ENCODE results near the gene BAG3.
"Not testable (repeated sequence)": the region's sequence is repeated elsewhere in the genome, so short reads cannot be mapped to it uniquely, and the experiment has no call there.

Gene BAG3

DNA sequence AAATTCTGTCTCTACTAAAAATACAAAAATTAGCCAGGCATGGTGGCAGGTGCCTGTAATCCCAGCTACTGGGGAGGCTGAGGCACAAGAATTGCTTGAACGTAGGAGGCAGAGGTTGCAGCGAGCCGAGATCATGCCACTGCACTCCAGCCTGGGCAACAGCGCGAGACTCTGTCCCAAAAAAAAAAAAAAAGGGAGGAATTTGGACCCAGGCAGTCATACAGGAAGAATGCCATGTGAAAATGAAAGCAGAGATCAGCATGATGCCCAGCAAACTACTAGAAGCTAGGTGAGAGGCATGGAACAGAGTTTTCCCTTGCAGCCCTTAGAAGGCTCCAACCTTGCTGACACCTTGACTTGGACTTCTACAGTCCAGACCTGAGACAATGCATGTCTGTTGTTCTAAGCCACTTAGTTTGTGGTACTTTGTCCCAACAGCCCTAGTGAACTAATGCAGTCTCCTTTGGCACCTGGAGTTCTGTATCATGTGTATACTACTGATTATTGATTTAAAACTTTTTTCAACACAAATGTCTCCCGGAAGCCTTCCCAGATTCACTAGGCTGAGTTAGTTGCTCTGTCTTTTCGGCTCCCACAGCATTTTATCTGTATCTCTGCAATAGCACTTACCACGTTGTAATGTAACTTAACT lies 10.2 kb upstream of the BAG3 start:
- no peak for DNase-seq (ENCODE audit: low read depth)

DNA sequence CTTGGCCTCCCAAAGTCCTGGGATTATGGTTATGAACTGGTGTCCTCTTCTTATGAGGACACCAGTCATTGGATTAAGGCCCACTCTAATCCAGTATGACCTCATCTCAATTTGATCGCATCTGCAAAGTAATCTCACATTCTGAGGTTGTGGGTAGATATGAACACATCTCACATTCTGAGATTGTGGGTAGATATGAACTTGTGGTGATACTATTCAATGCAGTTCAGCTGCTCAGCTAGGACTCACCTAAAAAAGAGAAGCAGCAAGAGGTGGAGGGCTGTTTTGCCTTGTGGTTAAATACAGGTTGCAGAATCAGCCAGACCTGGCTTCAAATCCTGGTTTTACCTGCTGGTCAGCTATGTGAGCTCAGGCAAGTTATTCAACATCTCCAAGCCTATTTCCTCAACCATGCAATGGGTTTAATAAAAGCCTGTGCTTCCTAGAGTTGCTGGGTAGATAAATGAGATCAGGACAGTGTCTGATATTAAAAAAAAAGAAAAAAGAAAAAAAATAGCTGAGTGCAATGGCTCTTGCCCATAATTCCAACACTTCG lies 8.5 kb upstream of the BAG3 start:
- DNase-seq (ENCODE audit: low read depth): no peak

DNA sequence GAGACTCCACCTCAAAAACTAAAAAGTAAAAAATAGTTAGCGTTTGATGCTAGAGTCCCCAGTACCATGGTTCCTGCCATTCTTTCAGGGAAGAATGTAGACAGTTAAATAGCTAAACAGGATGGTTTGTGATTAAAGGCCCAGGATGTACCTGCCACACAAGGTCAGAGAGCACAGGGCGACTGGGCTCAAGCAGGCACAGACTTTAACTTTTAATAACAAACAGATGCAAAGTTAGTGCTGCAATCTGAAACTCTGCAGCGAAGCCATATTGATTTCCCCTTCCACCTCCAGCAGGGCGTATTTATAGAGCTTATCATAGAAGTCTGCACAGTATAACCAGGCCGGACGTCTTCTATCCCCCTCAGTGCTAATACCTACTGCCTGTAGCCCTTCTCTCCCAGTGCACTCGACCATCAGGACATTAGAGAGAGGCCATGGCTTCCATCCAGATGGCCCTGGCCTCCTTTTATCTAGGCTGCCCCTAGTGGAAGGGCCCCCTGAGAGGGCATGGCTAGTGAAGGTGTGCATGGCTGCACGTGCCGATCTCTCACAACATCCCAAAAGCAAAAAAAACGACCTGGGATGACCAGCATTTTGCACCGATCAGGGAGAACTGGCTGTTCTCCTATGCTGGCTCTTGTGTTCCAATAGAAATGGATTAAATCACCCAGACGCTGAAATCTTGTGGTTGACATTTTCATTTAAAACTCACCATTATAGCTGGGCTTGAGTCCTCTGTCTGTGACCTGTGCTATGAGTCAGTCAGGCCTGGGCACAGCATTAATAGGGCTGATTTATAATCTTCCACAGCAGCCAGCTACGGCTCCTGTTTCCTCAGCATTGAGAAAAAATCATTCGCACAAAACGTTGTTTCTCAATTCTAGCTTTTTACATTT lies 7.6 kb upstream of the BAG3 start:
- peak; percentile 85 for DNase-seq (ENCODE audit: low read depth)

DNA sequence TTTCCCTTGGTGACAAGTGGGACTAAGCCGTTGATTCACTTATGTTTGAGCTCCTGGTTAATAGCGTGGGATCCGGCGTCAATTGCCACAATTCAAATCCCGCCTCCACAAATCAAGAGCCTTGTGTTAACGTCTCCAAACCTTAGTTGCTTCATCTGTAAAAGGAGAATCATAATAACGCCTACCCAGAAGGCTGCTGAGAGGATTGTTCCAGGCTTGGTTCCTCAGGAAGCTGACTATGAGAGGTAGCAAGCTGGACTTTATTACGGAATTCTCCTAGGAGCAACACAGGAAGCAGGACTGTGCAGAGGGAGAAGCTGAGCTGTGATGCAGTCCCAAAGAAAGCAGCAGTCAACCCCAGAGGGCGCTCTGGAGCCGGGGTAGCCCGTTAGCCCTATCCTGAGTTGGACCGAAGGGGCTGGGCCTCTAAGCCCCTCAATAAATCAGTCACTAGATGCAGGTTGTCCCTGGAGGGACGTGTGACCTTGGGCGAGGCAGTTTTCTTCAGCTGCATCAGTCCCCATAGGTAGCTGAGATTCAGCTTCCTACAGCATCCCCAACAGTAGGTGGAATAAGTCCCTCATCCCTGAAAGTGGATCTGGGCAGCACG lies 6.9 kb upstream of the BAG3 start:
- DNase-seq (ENCODE audit: low read depth): no peak

DNA sequence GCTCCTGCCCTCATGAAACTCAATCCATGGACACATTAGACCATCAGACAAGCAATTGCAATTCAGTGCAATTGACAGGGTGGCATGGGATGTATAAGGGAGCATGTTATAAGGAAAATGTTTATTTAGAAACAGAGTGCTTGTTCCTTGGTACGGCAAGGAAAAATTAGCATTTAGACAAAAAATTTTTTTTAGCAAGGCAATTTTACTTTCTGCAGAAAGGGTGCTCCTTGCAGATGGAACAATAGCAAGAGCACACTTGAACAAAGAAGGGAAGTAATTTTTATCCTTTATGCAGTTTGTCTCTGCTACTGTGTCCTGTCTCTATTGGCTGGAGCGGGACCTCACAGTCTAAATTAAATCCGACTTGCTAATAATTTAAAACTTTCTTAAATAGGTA lies 6.2 kb upstream of the BAG3 start:
- DNase-seq (ENCODE audit: low read depth): no peak

DNA sequence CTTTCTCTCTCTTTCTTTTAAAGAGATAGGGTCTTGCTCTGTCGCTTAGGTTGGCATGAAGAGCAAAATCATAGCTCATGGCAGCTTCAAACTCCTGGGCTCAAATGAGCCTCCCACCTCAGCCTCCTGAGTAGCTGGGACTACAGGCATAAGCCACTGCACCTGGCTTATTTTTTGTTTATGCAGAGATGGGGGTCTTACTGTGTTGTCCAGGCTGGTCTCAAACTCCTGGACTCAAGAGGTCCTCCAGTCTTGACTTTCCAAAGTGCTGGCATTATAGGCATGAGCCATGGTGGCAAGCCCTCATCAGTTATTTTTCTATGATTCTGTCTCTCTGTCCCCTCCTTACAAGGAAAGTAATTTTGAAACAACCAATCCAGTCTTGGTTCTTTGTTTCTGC lies 1.1 kb upstream of the BAG3 start:
- DNase-seq (ENCODE audit: low read depth): no peak

DNA sequence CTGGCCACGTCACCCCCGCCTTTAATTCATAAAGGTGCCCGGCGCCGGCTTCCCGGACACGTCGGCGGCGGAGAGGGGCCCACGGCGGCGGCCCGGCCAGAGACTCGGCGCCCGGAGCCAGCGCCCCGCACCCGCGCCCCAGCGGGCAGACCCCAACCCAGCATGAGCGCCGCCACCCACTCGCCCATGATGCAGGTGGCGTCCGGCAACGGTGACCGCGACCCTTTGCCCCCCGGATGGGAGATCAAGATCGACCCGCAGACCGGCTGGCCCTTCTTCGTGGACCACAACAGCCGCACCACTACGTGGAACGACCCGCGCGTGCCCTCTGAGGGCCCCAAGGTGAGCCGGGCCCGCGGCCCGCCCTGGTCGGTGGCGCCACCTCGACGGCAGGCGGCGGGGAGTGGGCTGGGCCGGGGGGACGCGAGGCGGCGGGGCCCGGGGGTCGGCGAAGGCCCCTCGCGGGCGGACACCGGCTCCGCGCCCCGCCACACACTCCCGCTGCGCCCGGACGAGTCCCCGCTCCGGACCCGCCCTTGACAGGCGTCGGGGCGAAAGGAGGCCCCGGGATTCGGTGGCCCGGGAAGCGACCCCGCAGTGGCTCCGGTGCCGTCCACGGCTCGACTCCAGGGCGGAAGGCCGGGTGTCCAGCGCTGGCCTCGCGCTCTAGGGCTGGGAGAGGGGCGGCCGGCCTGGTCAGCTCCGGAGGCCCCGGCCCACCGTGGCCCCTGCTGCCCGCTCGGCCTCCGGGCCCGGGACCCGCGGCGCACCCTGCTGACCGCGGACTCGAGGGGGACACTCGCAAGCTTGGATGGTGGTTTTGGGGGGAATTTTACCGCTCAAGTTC lies 557 bp downstream of the BAG3 start:
- no peak for DNase-seq (ENCODE audit: low read depth)

DNA sequence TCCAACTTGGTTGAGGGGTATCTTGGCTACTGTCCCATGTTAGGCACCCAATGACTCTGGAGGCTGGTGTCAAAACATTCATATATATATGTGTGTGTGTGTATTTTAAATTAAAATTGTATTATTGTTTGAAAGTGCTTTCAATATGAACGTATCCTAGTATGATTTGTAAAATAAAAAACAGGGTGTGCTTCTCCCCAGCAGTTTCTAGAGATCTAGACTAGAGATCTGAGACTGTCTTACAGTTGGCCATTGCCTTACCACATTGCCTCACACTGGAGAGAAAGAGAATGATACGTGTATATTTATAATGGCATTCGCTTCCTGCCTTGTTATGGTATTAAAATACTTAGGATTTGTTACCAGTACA lies 1.2 kb downstream of the BAG3 start:
- peak; percentile 58 for DNase-seq (ENCODE audit: low read depth)

DNA sequence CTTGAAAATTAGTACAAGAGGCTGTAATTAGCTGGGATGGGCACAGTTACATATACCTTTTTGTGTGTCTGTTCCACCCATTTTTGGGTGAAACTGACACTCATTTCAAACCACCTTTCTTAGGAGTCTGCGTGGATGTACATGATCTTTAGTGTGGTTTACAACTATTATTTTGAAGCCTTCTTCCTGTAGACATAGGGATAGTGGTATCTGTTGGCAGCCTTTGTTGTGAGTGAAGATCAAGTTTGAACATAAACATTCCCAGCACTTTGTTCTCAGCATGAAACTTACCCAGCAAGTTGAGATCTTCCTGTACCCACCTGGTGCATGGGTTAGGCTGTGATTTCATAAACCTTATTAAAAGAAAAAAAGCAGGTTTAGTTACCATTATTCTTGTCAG lies 2.0 kb downstream of the BAG3 start:
- DNase-seq (ENCODE audit: low read depth): no peak

DNA sequence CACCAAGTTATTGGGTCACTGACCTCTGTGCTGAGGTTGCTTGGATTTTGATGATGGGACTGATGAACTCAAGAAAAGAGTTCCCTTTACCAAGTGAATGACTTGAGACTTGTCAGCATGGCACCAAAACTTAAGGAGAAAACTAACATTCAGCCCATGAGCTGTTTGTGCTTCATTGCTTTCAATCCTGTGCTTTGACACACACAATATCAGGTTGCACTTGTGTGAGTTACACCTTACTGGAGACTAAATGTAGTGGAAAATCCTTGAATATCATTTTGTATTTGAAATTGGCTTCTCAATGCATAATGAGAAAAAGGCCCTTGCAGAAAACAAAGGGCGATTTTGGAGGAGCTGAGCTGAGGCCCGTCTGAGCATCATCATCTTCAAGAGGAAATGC lies 2.7 kb downstream of the BAG3 start:
- no peak for DNase-seq (ENCODE audit: low read depth)

DNA sequence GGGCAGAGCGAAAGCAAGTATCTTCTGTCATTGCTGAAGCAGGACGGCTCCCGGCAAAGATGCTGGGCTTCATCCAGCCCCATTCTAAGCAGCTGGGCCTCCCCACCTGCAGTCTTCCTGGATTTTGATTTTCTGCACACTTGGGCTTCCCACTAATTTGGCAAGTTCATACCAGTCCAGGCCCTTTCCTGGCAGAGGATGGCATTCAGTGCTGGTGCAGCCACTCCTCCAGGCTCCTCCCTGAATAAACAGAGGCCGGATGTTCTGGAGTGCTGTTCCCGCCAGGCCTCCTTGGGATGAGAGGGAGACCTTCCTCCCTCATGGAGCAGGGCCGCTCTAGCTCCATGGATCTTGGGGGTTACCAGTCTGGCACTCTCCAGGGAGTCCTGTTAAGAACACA lies 3.4 kb downstream of the BAG3 start:
- no peak for DNase-seq (ENCODE audit: low read depth)

DNA sequence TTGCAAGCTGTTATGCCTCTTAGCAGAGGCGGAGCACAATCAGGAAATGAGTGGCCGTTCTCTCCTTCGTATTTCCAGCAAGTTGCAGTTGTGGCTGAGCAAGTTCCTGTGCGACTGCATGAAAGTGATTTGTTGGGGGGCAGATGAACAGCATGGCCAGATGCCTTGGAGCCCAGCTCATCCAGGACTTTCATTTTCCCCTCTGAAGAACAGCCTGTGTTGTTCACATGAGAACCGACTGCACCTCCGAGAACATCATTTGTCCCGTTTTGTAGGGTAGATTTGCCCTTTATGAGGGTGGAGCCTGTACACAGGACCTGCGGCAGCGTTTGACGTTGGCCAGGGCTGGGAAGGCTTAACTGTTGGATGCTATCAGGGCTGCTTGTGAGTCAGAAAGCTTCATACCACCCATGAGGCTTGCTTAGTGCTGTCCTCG lies 4.4 kb downstream of the BAG3 start:
- DNase-seq (ENCODE audit: low read depth): peak; percentile 54

DNA sequence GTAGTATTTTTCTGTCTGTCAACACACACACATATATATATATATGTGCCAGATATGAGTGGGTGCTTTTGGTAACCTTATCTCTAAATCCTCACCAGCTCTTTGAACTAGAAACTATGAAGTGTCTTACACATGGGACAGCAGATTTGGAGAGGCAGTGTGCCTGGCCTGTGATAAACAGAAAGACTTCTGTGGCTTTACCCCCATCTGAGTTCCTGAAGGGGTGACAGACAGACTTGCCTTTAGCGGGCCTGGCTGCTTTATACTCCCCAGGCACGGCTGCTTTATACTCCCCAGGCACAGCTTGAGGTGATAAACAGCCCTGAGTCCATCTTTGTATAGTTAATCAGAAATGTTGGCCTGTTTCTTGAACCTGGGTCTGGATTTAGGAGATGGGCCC lies 5.6 kb downstream of the BAG3 start:
- DNase-seq (ENCODE audit: low read depth): no peak

DNA sequence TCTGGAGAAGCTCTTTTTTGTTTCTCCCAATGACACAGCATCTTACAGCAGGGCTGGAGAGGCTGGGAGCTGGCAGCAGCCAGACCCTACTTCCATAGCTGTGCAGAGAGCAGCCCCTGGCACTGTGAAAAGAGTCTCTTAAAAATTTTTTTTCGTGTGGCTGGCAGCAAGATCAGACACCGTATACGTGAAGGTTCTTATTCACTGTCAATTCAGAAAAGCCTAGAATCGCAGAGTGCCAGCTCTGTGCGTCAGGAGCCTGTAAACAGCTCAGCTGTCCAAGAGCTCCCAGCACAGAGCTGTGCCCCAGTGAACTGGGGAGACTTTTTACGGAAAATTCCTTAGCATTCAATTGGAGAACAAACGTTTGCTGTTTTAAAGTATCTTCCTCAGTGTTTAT lies 6.5 kb downstream of the BAG3 start:
- no peak for DNase-seq (ENCODE audit: low read depth)

DNA sequence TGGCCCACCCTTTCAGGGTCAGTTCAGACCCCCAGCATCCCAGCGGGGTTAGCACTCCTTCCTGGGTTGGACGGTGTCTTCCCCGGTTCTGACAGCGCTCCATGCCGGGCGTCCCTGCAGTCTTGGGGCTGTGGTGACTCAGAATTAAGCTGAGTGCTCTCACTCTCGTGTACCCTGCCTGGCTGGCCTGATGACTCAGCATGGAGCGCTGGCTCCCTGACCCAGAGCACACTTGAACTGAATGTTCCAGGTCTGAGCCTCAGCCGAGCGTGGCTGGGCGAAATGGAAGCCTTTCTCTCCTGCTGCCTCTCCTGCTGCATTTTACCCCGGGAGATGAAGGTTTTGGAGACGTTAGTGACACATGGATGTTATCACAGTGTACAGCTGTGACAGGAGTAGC lies 7.1 kb downstream of the BAG3 start:
- DNase-seq (ENCODE audit: low read depth): peak; percentile 91

DNA sequence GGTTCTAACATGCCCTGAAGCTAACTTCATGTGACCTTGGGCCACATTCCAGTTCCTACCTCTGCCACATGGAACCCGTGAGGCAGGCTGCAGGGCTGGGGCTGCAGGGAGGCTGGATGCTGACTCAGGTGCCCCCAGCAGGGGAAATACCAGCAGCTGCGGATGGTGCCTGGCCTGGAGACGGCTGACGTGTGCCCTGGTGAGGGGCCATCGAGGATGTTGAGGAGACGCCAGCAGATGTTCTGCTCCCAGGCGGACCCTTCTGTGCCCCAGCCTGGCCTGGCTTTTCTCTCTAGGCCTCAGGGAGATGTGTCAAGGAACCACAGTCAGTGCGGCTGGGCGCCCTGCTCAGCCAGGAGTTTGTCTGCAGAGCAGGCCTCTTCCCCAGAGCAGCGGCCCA lies 8.8 kb downstream of the BAG3 start:
- no peak for DNase-seq (ENCODE audit: low read depth)

DNA sequence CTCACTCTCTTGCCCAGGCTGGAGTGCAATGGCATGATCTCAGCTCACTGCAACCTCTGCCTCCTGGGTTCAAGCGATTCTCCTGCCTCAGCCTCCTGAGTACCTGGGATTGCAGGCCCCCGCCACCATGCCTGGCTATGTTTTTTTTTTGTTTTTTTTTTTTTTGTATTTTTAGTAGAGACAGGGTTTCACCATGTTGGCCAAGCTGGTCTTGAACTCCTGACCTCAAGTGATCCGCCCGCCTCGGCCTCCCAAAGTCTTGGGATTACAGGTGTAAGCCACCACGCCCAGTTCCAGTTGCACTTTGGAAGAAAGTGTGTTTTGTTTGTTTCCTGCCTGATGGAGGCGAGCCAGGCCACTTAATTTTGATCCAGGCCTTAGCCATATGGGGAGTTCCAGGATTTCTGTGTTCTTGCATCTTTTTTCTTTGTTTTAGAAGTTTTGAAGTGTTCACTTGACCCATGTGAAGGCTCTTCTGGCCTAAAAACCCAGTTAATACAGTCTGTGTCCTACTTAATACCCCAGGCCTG lies 11.0 kb downstream of the BAG3 start:
- not testable (repeated sequence) for DNase-seq (ENCODE audit: low read depth)

DNA sequence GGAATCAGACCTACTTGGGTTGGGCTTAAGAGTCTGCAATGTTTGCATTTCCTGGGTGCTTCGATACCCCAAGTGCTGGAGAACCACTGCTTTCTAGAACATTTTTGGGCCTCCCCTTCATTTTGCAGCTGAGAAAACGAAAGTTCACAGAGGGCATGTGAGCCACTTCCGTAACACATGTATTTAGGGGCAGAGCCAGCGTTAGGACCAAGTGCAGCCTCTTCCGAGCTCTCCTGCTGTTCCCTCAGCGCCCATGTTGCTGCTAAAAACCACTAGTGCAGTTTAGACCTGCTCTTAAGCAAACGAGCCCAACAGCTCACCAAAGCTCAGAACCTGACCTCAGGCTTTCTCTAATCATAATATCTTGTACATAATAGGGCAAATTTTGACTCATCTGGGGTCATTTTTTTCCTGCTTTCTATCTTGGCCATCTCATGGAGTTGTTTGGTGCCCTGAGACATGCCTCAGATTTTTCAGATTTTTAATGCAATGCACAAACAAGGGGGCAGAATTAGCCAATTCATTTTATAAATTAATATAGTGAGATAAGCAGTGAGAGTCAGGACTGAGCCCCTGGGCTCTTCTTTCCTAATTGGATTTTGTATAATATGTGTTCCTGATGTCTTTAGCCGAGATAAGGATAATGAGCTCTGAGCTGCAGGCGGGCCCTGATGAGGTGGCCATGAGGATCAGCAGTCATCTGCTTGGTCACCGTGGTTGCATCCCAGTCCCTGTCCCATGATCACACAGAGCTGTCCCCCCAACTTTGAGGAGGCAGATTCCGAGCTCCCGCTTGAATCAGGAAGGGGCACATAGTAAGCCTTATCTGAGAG lies 12.9 kb downstream of the BAG3 start:
- no peak for DNase-seq (ENCODE audit: low read depth)

DNA sequence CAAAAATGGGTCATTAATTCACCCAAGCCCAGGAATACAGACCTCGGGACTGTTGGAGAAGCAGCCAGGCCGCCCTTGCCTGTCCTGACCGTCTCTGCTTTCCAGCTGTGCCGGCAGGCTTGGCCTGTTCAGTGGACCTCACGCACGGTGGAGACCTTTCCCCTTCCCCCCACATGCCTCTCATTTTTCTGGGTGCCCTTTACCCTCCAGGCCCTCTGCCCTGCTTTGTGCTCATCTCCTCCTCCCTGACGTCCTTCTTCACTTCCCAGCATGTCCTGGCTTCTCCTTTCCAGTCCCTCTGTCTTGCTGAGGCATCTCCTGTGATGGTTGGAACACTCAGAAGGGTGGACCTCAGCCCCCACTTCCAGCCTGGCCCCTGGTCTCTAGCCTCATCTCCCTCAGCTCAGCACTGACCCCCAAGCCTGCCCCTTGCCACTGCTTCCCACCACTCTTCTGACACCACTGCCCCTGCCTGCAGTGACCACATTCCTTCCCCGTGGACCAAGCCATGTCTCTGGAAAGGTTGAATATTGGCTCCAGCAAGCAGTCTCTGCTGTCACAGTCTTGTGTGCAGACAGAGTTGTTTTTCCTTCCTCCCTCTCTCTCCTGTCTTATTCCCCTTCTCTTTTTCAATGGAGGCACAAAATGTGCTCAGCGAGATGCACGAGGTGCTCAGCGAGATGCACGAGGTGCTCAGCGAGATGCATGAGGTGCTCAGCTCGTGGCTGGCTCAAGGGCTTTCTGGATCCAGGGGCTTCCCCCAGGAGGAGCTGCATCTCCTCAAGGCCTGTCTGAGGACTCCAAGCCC lies 14.9 kb downstream of the BAG3 start:
- no peak for DNase-seq (ENCODE audit: low read depth)

DNA sequence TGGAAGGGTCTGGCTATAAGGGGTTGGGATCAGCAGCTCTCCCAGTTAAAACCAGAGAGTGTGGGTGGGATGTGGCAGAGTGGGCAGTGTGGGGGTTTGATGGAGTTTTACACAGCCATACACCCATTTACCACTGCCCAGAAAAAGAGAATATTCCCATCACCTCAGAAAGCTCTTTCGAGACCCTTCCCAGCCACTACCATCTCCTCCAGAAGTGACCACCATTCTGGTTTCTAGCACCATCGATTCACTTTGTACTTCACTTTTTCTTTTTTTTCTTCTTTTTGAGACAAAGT lies 15.5 kb downstream of the BAG3 start:
- DNase-seq (ENCODE audit: low read depth): no peak

All from stromal cell of bone marrow (primary cell).